B cell (primary cell): ENCODE results near the gene ARHGAP35. TPM values are rescaled to one million over a fixed set of nuclear protein-coding genes. Genes with fewer than 3 reads are reported as not detected.

Experiments
- ATAC-seq: fragments of 200-7000 bp; cut with Tn5 transposase; one replicate; pipeline ENCODE4 v1.10.0; 2021; ENCODE audit warnings: low read depth, mild to moderate bottlenecking, moderate number of reproducible peaks, moderate library complexity
- CTCF ChIA-PET: fragments of 350-600 bp; sonication (Branson Sonifier 250); formaldehyde crosslinking; loops from one replicate; lab custom pipeline; 2021; ENCODE audit warnings: antibody characterized with exemption, inconsistent platforms; lab: Charles Lee
- POLR2A ChIA-PET: fragments of 350-600 bp; sonication (Branson Sonifier 250); formaldehyde crosslinking; loops from one replicate; lab custom pipeline; 2021; ENCODE audit warnings: antibody characterized with exemption; lab: Charles Lee
- DNase-seq: peaks from one replicate; pipeline ENCODE4 v3.0.0; 2013
- H2AFZ ChIP-seq: 2 replicates; pipeline ENCODE4 v1.6.1; 2012; ENCODE audit warnings: mild to moderate bottlenecking, low read depth, low read length; ENCODE audit not compliant: insufficient read depth, poor library complexity, severe bottlenecking
- H3K27ac ChIP-seq, 2 donors: 1 replicate in 1 of 2; 2 replicates in 1 of 2; pipeline ENCODE4 v1.5.1; 2012 to 2013; ENCODE audit warnings: low read length in 2 of 2, mild to moderate bottlenecking in 2 of 2, moderate library complexity in 1 of 2
- H3K27me3 ChIP-seq, 4 experiments: fragments of 200-600 bp in 1 of 4; sonication (generic) in 1 of 4; replicated peaks in 1 of 4; 1 replicate in 2 of 4; 2 replicates in 2 of 4; pipeline versions ENCODE4 v1.6.1 to v1.7.0; 2013 to 2016; ENCODE audit warnings: low read length in 3 of 4, mild to moderate bottlenecking in 2 of 4, mixed read lengths in 1 of 4, moderate library complexity in 1 of 4; ENCODE audit not compliant: insufficient read depth in 4 of 4, control insufficient read depth in 3 of 4; ENCODE audit errors: control extremely low read depth in 1 of 4
- H3K36me3 ChIP-seq, 2 experiments: replicated peaks in 1 of 2; 1 replicate in 1 of 2; 2 replicates in 1 of 2; pipeline versions ENCODE4 v1.6.1 to v1.7.1; 2013; ENCODE audit warnings: low read length in 1 of 2; ENCODE audit not compliant: insufficient read depth in 2 of 2, control insufficient read depth in 1 of 2; ENCODE audit errors: control extremely low read depth in 1 of 2, extremely low read depth in 1 of 2
- H3K4me1 ChIP-seq, 2 donors: fragments of 200-600 bp in 1 of 2; sonication (generic) in 1 of 2; 1 replicate in 1 of 2; 2 replicates in 1 of 2; pipeline versions ENCODE4 v1.5.1 to v1.6.1; 2013 to 2017; ENCODE audit warnings: low read length in 2 of 2; ENCODE audit not compliant: control insufficient read depth in 2 of 2, insufficient read depth in 2 of 2
- H3K4me2 ChIP-seq: replicated peaks from 2 replicates; pipeline ENCODE3; 2012; ENCODE audit warnings: mild to moderate bottlenecking, low read depth, low read length; ENCODE audit not compliant: poor library complexity, severe bottlenecking
- H3K4me3 ChIP-seq, 5 experiments: fragments of 200-600 bp in 1 of 5; sonication (generic) in 1 of 5; 1 replicate in 3 of 5; 2 replicates in 2 of 5; pipeline versions ENCODE4 v1.5.1 to v1.7.0; 2011 to 2016; ENCODE audit warnings: low read length in 4 of 5, mild to moderate bottlenecking in 4 of 5, low read depth in 2 of 5, control low read depth in 1 of 5, moderate library complexity in 1 of 5; ENCODE audit not compliant: insufficient read depth in 1 of 5; ENCODE audit errors: control extremely low read depth in 1 of 5, extremely low read depth in 1 of 5
- H3K79me2 ChIP-seq: fragments of 200-600 bp; sonication (generic); one replicate; pipeline ENCODE4 v1.6.0; 2016; ENCODE audit warnings: low read length; ENCODE audit not compliant: control insufficient read depth, insufficient read depth
- H3K9ac ChIP-seq: fragments of 200-600 bp; sonication (generic); 2 replicates; pipeline ENCODE4 v1.6.1; 2017; ENCODE audit warnings: mild to moderate bottlenecking, low read length, moderate library complexity
- H3K9me3 ChIP-seq, 3 donors: one replicate each; pipeline versions ENCODE4 v1.6.1 to v1.7.1; 2013; ENCODE audit warnings: low read length in 2 of 3; ENCODE audit not compliant: control insufficient read depth in 2 of 3, insufficient read depth in 1 of 3; ENCODE audit errors: control extremely low read depth in 1 of 3
- H4K20me1 ChIP-seq: 2 replicates; pipeline ENCODE4 v1.6.0; 2012; ENCODE audit warnings: mild to moderate bottlenecking, low read length; ENCODE audit not compliant: insufficient read depth, control insufficient read depth, poor library complexity, severe bottlenecking
- H3K27ac Mint-ChIP-seq: one replicate; pipeline ENCODE4 v1.8.0; 2021; ENCODE audit warnings: mixed read lengths
- H3K27me3 Mint-ChIP-seq: one replicate; pipeline ENCODE4 v1.8.0; 2021; ENCODE audit warnings: mixed read lengths
- H3K4me1 Mint-ChIP-seq: one replicate; pipeline ENCODE4 v1.8.0; 2021; ENCODE audit warnings: mixed read lengths
- H3K4me3 Mint-ChIP-seq: one replicate; pipeline ENCODE4 v1.8.0; 2021; ENCODE audit warnings: mixed read lengths
- H3K9me3 Mint-ChIP-seq: one replicate; pipeline ENCODE4 v1.8.0; 2022; ENCODE audit warnings: mixed read lengths; ENCODE audit not compliant: insufficient read depth
- EZH2 ChIP-seq: IDR thresholded peaks from 2 replicates; pipeline ENCODE4 v1.6.1; 2012; ENCODE audit warnings: borderline replicate concordance, low read depth, mild to moderate bottlenecking, moderate library complexity, low read length; ENCODE audit not compliant: insufficient read depth, poor library complexity, severe bottlenecking
- WGBS: methylation state at CpG from one replicate; pipeline ENCODE4 v1.1.5; 2013; ENCODE audit warnings: missing lambda C conversion rate; ENCODE audit not compliant: insufficient coverage; 5-methylcytosine and 5-hydroxymethylcytosine counted together
- intact Hi-C: fragments of 100-400 bp; cut with micrococcal nuclease; formaldehyde crosslinking; loops from one replicate; pipeline ENCODE4 v1.10.0; 2022
- polyA plus RNA-seq: library from polyadenylated mRNA; depleted of rRNA; stranded (reverse); fragments of >200 nt; gene quantifications from 2 replicates; pipeline ENCODE4 v1.2.3, GENCODE V29; 2012
- total RNA-seq, 2 donors: library from RNA; stranded (reverse); fragments of 120-200 nt in 1 of 2; gene quantifications; 1 replicate in 1 of 2; 2 replicates in 1 of 2; pipeline versions ENCODE4 v1.2.3 to v1.2.4, GENCODE V29; 2013 to 2022
- TF ChIP-seq, protein P1 (sequence below): fragments of 200-600 bp; IDR thresholded peaks from one replicate; pipeline ENCODE4 v1.8.0; 2022; ENCODE audit warnings: antibody characterized with exemption, mild to moderate bottlenecking

The ARHGAP35 gene
- total and polyA plus RNA-seq, 2 donors (not counting 1 experiment from before 2014, with no cell fraction given): 9.6 to 31.3 TPM

DNA sequence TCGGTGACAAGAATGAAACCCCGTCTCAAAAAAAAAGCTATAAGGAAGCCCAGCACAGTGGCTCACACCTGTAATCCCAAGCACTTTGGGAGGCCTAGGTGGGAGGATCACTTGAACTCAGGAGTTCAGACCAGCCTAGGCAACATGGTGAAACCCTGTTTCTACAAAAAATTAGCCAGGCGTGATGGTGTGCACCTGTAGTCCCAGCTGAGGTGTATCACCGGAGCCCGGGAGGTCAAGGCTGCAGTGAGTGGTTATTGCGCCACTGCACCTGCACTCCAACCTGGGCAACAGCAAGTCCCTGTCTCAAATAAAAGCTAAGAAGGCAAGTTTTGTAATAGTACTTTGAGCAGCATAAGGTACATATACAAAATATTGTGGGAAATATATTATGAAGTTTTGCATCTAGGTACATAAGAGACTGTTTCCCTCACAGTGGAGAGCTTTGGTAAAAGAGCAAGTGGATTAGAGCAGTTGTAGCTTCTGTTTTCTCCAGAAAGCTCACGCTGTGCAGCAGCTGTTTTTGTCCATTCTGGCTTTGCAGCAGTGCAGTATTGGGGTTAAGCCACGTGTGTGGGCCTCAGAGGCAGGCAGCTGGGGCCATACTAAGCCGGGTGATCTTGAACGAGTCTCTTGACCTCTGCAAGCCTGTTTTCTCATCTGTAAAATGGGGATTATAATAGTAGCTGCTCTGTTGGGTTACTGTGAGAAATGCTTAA, 35.4 kb downstream of the ARHGAP35 start:
- H3K4me3 ChIP-seq: no peak overlapping the region
- ChIA-PET CTCF (interaction anchor here (0.7 to 1.2 kb wide), 3 partner anchors 15 to 185 kb away, joined by 3 to 4 read pairs (median 4); no protein-coding TSS in a partner anchor), POLR2A (no interaction called here)
- peaks cover 19 to 21% of the 10 kb centered on the region in 2 donors for H3K4me1 ChIP-seq
- WGBS: 95% methylated on average over 7 of the region's 10 CpGs
- H3K27me3 ChIP-seq: no peaks in the 10 kb centered on the region
- H3K4me1 Mint-ChIP-seq: peaks cover 41% of the 10 kb centered on the region
- H3K9me3 Mint-ChIP-seq: no peaks in the 10 kb centered on the region
- no peak for DNase-seq
- no peak overlapping the region for H3K4me3 Mint-ChIP-seq
- H3K79me2 ChIP-seq: peaks cover 80% of the 10 kb centered on the region
- no peaks in the 10 kb centered on the region for H3K36me3 ChIP-seq
- H3K27ac Mint-ChIP-seq: no peak overlapping the region
- H2AFZ ChIP-seq: no peak overlapping the region
- no peaks in the 10 kb centered on the region for H3K9me3 ChIP-seq
- H3K27me3 Mint-ChIP-seq: no peaks in the 10 kb centered on the region
- H3K4me2 ChIP-seq: no peak overlapping the region
- peaks cover 59% of the 10 kb centered on the region for H4K20me1 ChIP-seq
- no peak for TF ChIP-seq EZH2
- TF ChIP-seq, protein P1, sequence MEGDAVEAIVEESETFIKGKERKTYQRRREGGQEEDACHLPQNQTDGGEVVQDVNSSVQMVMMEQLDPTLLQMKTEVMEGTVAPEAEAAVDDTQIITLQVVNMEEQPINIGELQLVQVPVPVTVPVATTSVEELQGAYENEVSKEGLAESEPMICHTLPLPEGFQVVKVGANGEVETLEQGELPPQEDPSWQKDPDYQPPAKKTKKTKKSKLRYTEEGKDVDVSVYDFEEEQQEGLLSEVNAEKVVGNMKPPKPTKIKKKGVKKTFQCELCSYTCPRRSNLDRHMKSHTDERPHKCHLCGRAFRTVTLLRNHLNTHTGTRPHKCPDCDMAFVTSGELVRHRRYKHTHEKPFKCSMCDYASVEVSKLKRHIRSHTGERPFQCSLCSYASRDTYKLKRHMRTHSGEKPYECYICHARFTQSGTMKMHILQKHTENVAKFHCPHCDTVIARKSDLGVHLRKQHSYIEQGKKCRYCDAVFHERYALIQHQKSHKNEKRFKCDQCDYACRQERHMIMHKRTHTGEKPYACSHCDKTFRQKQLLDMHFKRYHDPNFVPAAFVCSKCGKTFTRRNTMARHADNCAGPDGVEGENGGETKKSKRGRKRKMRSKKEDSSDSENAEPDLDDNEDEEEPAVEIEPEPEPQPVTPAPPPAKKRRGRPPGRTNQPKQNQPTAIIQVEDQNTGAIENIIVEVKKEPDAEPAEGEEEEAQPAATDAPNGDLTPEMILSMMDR: no peak
- H3K9ac ChIP-seq: no peak overlapping the region
- intact Hi-C loops: no loop called here
- ATAC-seq: no peak
- no peak overlapping the region for H3K27ac ChIP-seq

DNA sequence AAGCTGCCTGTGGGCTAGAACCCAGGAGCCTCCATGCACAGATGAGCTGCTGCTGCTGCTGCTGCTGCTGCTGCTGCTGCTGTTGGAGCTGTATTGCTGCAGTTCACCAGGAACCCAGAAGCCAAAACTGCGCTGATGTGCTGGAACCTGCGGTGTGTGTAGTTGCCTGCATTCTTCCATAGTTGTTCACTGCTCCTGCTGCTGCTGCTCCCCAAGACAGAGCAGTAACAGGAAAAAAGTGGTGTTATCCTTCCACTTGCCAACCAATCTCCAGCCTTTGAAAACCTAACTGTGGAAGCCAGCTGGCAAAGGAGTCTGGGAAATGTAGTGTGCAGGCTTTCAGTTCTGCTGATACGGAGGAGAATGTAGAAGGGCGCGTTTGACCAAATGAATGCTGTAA, 37.9 kb downstream of the ARHGAP35 start:
- H3K79me2 ChIP-seq: peaks cover 98% of the 10 kb centered on the region
- H2AFZ ChIP-seq: no peak overlapping the region
- no peak overlapping the region for H3K4me3 ChIP-seq
- no peak overlapping the region for H3K9ac ChIP-seq
- 100% methylated on average over 5 of the region's 5 CpGs for WGBS
- H3K27ac ChIP-seq: no peak overlapping the region
- H3K4me2 ChIP-seq: no peak overlapping the region
- H3K4me3 Mint-ChIP-seq: no peak overlapping the region
- ATAC-seq (no peak), DNase-seq (no peak)
- H3K27me3 ChIP-seq: no peaks in the 10 kb centered on the region
- intact Hi-C loops: no loop called here
- peaks cover 68% of the 10 kb centered on the region for H4K20me1 ChIP-seq
- H3K9me3 Mint-ChIP-seq: no peaks in the 10 kb centered on the region
- CTCF ChIA-PET: interaction anchor here (0.6 to 1.9 kb wide), 3 partner anchors 8 to 890 kb away, joined by 3 to 6 read pairs (median 3); no protein-coding TSS in a partner anchor
- no peak for TF ChIP-seq EZH2
- TF ChIP-seq, protein P1: no peak
- H3K27me3 Mint-ChIP-seq: no peaks in the 10 kb centered on the region
- H3K27ac Mint-ChIP-seq: no peak overlapping the region
- H3K4me1 Mint-ChIP-seq: peaks cover 47% of the 10 kb centered on the region
- H3K4me1 ChIP-seq: peaks cover 11 to 12% of the 10 kb centered on the region in 2 donors
- POLR2A ChIA-PET: no interaction called here
- no peaks in the 10 kb centered on the region for H3K36me3 ChIP-seq
- H3K9me3 ChIP-seq: no peaks in the 10 kb centered on the region
